DND-41 (cell line): ENCODE measurements around the gene ZNF747.

Experiments used
- ATAC-seq: fragments of 200-7000 bp; cut with Tn5 transposase; 3 replicates; pipeline ENCODE4 v1.9.1; 2021; ENCODE audit warnings: low read depth; ENCODE audit not compliant: insufficient read depth
- DNase-seq: peaks from one replicate; pipeline ENCODE4 v3.0.0-alpha.2; 2020
- H2AFZ ChIP-seq: 2 replicates; pipeline ENCODE4 v1.6.0; 2012; ENCODE audit warnings: low read depth, low read length
- H3K27ac ChIP-seq: 2 replicates; pipeline ENCODE4 v1.5.1; 2012; ENCODE audit warnings: low read length, inconsistent platforms
- H3K27me3 ChIP-seq: fragments of 200-600 bp; sonication (generic); 2 replicates; pipeline ENCODE4 v1.6.0; 2012; ENCODE audit warnings: low read length, mild to moderate bottlenecking, inconsistent platforms; ENCODE audit not compliant: insufficient read depth, poor library complexity
- H3K36me3 ChIP-seq: 2 replicates; pipeline ENCODE4 v1.5.1; 2012; ENCODE audit warnings: low read length, inconsistent platforms; ENCODE audit not compliant: insufficient read depth
- H3K4me1 ChIP-seq: 2 replicates; pipeline ENCODE4 v1.5.1; 2012; ENCODE audit warnings: mild to moderate bottlenecking, low read length; ENCODE audit not compliant: insufficient read depth
- H3K4me2 ChIP-seq: 2 replicates; pipeline ENCODE4 v1.6.0; 2012; ENCODE audit warnings: mild to moderate bottlenecking, moderate library complexity, low read length, inconsistent platforms; ENCODE audit not compliant: insufficient read depth
- H3K4me3 ChIP-seq, 2 experiments: fragments of 200-600 bp in 1 of 2; shearing (Covaris generic) in 1 of 2; 2 replicates each; pipeline ENCODE4 v1.5.1; 2012 to 2016; ENCODE audit warnings: inconsistent platforms in 2 of 2, low read length in 2 of 2, mild to moderate bottlenecking in 2 of 2, low read depth in 1 of 2, moderate library complexity in 1 of 2
- H3K79me2 ChIP-seq: 2 replicates; pipeline ENCODE4 v1.6.0; 2012; ENCODE audit warnings: low read length, inconsistent platforms; ENCODE audit not compliant: insufficient read depth
- H3K9ac ChIP-seq: 2 replicates; pipeline ENCODE4 v1.6.0; 2012; ENCODE audit warnings: low read depth, mild to moderate bottlenecking, inconsistent platforms, low read length, moderate library complexity
- H3K9me3 ChIP-seq: 2 replicates; pipeline ENCODE4 v1.5.1; 2012; ENCODE audit warnings: low read length, moderate library complexity, mild to moderate bottlenecking, inconsistent platforms; ENCODE audit not compliant: insufficient read depth, severe bottlenecking
- H4K20me1 ChIP-seq: 2 replicates; pipeline ENCODE4 v1.6.0; 2012; ENCODE audit warnings: low read length; ENCODE audit not compliant: insufficient read depth
- EZH2 ChIP-seq: IDR thresholded peaks from 3 replicates; pipeline ENCODE4 v1.6.1; 2012; ENCODE audit warnings: borderline replicate concordance, low read depth, mild to moderate bottlenecking, moderate library complexity, low read length, inconsistent platforms; ENCODE audit not compliant: severe bottlenecking
- TF ChIP-seq, protein P1 (sequence below): IDR thresholded peaks from 2 replicates; pipeline ENCODE4 v1.5.1; 2012; ENCODE audit warnings: borderline replicate concordance, low read length, moderate library complexity, mild to moderate bottlenecking; ENCODE audit not compliant: poor library complexity, severe bottlenecking; ENCODE audit errors: extremely low read depth

ZNF747 gene

DNA sequence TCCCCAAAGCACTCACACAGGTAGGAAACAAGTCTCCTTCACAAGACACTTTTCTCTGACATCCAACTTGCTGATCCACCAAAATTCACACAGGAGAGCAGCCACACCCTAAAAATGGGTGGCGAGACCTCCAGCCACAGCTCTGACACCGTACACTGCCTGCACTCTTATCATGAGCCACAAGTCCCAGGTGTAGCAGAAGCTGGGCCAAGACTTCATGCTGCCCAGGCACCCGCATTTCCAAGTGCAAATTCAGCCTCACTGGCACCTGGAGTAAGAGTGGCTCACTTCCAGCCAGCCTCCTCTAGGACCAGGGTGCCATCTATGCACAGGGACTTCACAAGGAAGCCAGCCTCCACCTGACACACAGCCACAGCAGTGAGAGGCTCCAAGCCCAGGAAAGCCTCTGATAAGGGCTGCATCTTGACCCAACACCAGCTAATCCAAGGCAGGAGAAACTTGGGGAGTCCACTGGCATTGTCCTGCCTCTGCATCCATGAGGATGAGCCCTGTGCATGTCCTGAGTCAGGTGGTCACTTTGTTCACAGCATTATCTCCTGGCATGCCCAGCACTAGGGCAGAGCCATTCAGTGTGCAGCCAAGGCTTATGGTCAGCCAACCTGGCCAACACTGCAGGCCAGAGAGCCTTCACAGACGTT is 5.7 kb downstream of the ZNF747 start:
- H3K4me1 ChIP-seq, result peaks cover 45% of the 10 kb centered on the region
- H3K4me3 ChIP-seq, result no peak overlapping the region
- no peak overlapping the region for H3K4me2 ChIP-seq
- H3K36me3 ChIP-seq, result peaks cover 29% of the 10 kb centered on the region
- ATAC-seq, result no peak
- no peak for DNase-seq
- peaks cover 20% of the 10 kb centered on the region for H3K79me2 ChIP-seq
- H3K27me3 ChIP-seq, result no peaks in the 10 kb centered on the region
- H2AFZ ChIP-seq, result no peak overlapping the region
- H4K20me1 ChIP-seq, result no peaks in the 10 kb centered on the region
- H3K27ac ChIP-seq, result peak overlapping the region; percentile 58
- TF ChIP-seq EZH2, result no peak
- TF ChIP-seq, protein P1, sequence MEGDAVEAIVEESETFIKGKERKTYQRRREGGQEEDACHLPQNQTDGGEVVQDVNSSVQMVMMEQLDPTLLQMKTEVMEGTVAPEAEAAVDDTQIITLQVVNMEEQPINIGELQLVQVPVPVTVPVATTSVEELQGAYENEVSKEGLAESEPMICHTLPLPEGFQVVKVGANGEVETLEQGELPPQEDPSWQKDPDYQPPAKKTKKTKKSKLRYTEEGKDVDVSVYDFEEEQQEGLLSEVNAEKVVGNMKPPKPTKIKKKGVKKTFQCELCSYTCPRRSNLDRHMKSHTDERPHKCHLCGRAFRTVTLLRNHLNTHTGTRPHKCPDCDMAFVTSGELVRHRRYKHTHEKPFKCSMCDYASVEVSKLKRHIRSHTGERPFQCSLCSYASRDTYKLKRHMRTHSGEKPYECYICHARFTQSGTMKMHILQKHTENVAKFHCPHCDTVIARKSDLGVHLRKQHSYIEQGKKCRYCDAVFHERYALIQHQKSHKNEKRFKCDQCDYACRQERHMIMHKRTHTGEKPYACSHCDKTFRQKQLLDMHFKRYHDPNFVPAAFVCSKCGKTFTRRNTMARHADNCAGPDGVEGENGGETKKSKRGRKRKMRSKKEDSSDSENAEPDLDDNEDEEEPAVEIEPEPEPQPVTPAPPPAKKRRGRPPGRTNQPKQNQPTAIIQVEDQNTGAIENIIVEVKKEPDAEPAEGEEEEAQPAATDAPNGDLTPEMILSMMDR, result no peak
- no peaks in the 10 kb centered on the region for H3K9me3 ChIP-seq
- no peak overlapping the region for H3K9ac ChIP-seq

DNA sequence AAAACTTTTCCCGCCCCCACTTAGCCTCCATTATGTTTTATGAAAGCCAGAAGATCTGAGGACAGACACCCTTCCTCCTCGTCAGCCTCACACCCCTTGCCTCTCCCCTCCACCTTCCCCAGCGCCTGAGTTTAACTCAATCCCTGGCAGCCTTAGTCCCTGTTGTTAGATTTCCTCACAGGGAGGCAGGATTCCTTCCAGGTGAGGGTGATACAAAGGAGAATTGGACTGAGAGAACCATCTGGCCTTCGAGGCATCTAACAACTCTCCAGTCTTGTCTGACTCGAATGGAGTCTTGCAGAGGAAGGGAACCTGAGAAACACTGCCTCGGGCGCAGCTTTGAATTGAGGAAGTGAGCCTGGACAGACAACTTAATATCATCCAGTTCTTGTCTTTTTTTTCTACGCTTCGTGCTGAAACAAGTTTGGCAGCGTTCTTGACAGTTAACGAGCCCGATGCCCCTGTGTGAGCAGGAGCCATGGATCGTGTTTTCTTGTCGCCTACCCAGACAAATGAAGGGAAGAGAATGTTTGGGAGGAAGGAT is 7.0 kb downstream of the ZNF747 start:
- Histone ChIP-seq H3K27ac (peak overlapping the region; percentile 89), H3K4me1 (peaks cover 33% of the 10 kb centered on the region), H4K20me1 (no peaks in the 10 kb centered on the region), H3K9me3 (no peaks in the 10 kb centered on the region), H3K27me3 (no peaks in the 10 kb centered on the region), H3K4me3 (peak overlapping the region in 1 of 2 experiments; percentile 80; a peak in 2 of 4 replicates), H2AFZ (peak overlapping the region; percentile 78), H3K79me2 (peaks cover 8% of the 10 kb centered on the region), H3K36me3 (peaks cover 22% of the 10 kb centered on the region), H3K4me2 (peak overlapping the region; percentile 84), H3K9ac (peak overlapping the region; percentile 84)
- ATAC-seq (no peak), DNase-seq (no peak)
- TF ChIP-seq EZH2, result no peak
- TF ChIP-seq, protein P1, result no peak

DNA sequence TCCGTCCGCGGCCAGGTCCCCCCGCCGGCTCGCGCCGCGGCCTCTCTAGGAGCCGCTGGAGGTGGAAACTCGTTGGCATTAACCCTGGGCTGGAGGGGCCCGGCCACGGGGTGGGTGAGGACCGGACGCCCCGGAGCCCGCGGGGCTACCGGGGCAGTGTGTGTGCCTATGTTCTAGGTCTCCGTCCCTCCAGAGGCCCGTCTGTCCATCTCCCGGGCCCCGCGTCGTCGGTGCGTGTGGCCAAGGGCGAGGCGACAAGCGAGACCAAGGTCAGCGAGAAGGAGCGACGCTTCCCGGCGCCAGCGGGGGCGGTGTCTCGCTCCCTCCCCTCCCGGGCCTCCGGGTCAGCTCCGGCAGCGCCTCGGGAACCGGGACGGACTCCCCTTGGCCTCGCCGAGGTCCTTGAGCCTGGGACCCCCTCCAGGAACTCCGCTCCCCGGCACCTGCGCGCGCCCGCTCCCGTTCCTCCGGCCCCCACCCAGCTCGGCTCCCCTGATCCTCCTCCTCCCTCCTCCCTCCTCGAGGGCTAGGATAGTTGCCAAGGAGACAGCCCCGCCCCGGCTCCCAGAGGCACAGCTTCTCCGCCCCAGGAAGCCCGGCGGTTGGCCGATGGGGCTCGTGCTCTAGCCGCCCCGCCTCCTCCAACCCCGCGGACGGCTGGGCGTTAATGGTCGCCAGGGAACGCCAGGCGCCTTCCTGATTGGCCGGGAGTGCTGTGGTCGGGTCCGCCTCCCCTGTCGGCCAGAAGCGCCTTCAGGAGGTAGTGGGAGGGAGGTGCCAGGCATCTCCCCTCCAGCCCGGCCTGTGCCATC is 7.6 kb downstream of the ZNF747 start:
- DNase-seq (peak; percentile 97), ATAC-seq (peak; percentile 91)
- H4K20me1 ChIP-seq, result no peaks in the 10 kb centered on the region
- H3K79me2 ChIP-seq, result peaks cover under 1% of the 10 kb centered on the region; the same call in 1 of the 2 replicates
- H3K9ac ChIP-seq, result peak overlapping the region; percentile 84
- peak overlapping the region; percentile 78 for H2AFZ ChIP-seq
- peak overlapping the region; percentile 89 for H3K27ac ChIP-seq
- TF ChIP-seq, protein P1, result peak; percentile 54
- no peak for TF ChIP-seq EZH2
- peak overlapping the region; percentile 80 to 82; a peak in 3 of 4 replicates for H3K4me3 ChIP-seq
- H3K27me3 ChIP-seq, result no peaks in the 10 kb centered on the region
- H3K9me3 ChIP-seq, result no peaks in the 10 kb centered on the region
- peak overlapping the region; percentile 84 for H3K4me2 ChIP-seq
- H3K36me3 ChIP-seq, result peaks cover 15% of the 10 kb centered on the region
- peaks cover 29% of the 10 kb centered on the region for H3K4me1 ChIP-seq
